GM12878 (cell line): Measurements from ENCODE around the gene SLA2. TPM values are rescaled to one million over a fixed set of nuclear protein-coding genes. Genes with fewer than 3 reads are reported as not detected.

Experiments
- ATAC-seq: fragments of 200-7000 bp; cut with Tn5 transposase; 3 replicates; pipeline ENCODE4 v1.9.1; 2020; ENCODE audit warnings: mild to moderate bottlenecking, moderate library complexity
- BruUV-seq: library from RNA; stranded (reverse); fragments of 400-500 nt; replicated peaks from 2 replicates; lab custom pipeline; 2021; lab: Mats Ljungman, UMichigan
- CTCF ChIA-PET: fragments of 300-600 bp; sonication (Branson Sonifier 250); formaldehyde crosslinking; extraction: SDS; loops from one replicate; lab custom pipeline; 2021; ENCODE audit warnings: inconsistent platforms; lab: Yijun Ruan, JAX
- POLR2A ChIA-PET: fragments of 350-600 bp; formaldehyde crosslinking; extraction: SDS; loops from one replicate; lab custom pipeline; 2021; ENCODE audit warnings: inconsistent platforms; lab: Charles Lee
- RAD21 ChIA-PET: fragments of 300-600 bp; sonication (Branson Sonifier 250); formaldehyde crosslinking; loops from one replicate; lab custom pipeline; 2023; ENCODE audit warnings: antibody characterized with exemption; ENCODE audit not compliant: unreplicated experiment; lab: Charles Lee
- SMC1A ChIA-PET: fragments of 300-600 bp; sonication (Branson Sonifier 250); formaldehyde crosslinking; loops from one replicate; lab custom pipeline; 2023; ENCODE audit not compliant: unreplicated experiment, uncharacterized antibody; lab: Charles Lee
- DNase-seq: peaks from one replicate; pipeline ENCODE4 v3.0.0-alpha.2; 2011; ENCODE audit warnings: low read depth, low spot score
- FAIRE-seq: peaks from 3 replicates; lab custom pipeline; 2011; peaks lifted over from hg19 to GRCh38; lab: Jason Lieb, UNC
- H2AFZ ChIP-seq: 2 replicates; pipeline ENCODE4 v1.6.0; 2011; ENCODE audit warnings: low read depth, low read length, control low read depth; ENCODE audit not compliant: control insufficient read depth
- H3K27ac ChIP-seq: 2 replicates; pipeline ENCODE4 v1.5.1; 2011; ENCODE audit warnings: control low read depth; ENCODE audit not compliant: control insufficient read depth, insufficient read depth
- H3K27me3 ChIP-seq, 2 experiments: replicated peaks in 1 of 2; 2 replicates each; pipeline versions ENCODE4 v1.6.0 to v1.6.1; 2011; ENCODE audit warnings: low read length in 1 of 2; ENCODE audit not compliant: control insufficient read depth in 2 of 2, insufficient read depth in 2 of 2
- H3K36me3 ChIP-seq, 2 experiments: 2 replicates each; pipeline ENCODE4 v1.5.1; 2011; ENCODE audit warnings: low read length in 1 of 2; ENCODE audit not compliant: control insufficient read depth in 2 of 2, insufficient read depth in 2 of 2
- H3K4me1 ChIP-seq: 2 replicates; pipeline ENCODE4 v1.6.1; 2011; ENCODE audit warnings: mild to moderate bottlenecking, low read length, moderate library complexity, mixed read lengths; ENCODE audit not compliant: control insufficient read depth, insufficient read depth
- H3K4me2 ChIP-seq: 2 replicates; pipeline ENCODE4 v1.6.0; 2011; ENCODE audit warnings: control low read depth; ENCODE audit not compliant: control insufficient read depth, insufficient read depth
- H3K4me3 ChIP-seq: fragments of 200-600 bp; sonication (generic); 2 replicates; pipeline ENCODE4 v1.5.1; 2016
- H3K79me2 ChIP-seq: 2 replicates; pipeline ENCODE4 v1.6.0; 2011; ENCODE audit warnings: low read length; ENCODE audit not compliant: control insufficient read depth, insufficient read depth
- H3K9ac ChIP-seq: 2 replicates; pipeline ENCODE4 v1.8.0; 2011; ENCODE audit warnings: low read length, control low read depth, mixed read lengths; ENCODE audit not compliant: control insufficient read depth, insufficient read depth
- H3K9me3 ChIP-seq: replicated peaks from 3 replicates; pipeline ENCODE4 v1.5.1; 2011; ENCODE audit warnings: mild to moderate bottlenecking, low read length; ENCODE audit not compliant: control insufficient read depth, insufficient read depth
- H4K20me1 ChIP-seq: 2 replicates; pipeline ENCODE4 v1.6.0; 2011; ENCODE audit not compliant: control insufficient read depth, insufficient read depth
- BACH1 ChIP-seq: fragments of 450-650 bp; IDR thresholded peaks from 2 replicates; pipeline ENCODE4 v1.6.1; 2017; ENCODE audit warnings: mild to moderate bottlenecking, borderline replicate concordance
- BCL11A ChIP-seq: IDR thresholded peaks from 2 replicates; pipeline ENCODE4 v1.6.1; 2011; ENCODE audit warnings: low read depth, low read length
- CHD4 ChIP-seq: fragments of 200-600 bp; sonication (generic); IDR thresholded peaks from 2 replicates; pipeline ENCODE4 v1.6.1; 2016; ENCODE audit warnings: mild to moderate bottlenecking
- DPF2 ChIP-seq: fragments of 450-650 bp; IDR thresholded peaks from 2 replicates; pipeline ENCODE4 v1.6.1; 2017; ENCODE audit warnings: mild to moderate bottlenecking
- MTA2 ChIP-seq: fragments of 450-650 bp; IDR thresholded peaks from 2 replicates; pipeline ENCODE4 v1.6.1; 2016; ENCODE audit warnings: low read depth, mild to moderate bottlenecking, moderate library complexity
- NFYA ChIP-seq: IDR thresholded peaks from 2 replicates; pipeline ENCODE4 v1.6.1; 2011; ENCODE audit warnings: low read depth, mild to moderate bottlenecking, low read length, improper control_type of control experiment, borderline replicate concordance
- PAX8 ChIP-seq: fragments of 450-650 bp; IDR thresholded peaks from 2 replicates; pipeline ENCODE4 v1.6.1; 2017; ENCODE audit warnings: mild to moderate bottlenecking, moderate library complexity
- POLR2A ChIP-seq: IDR thresholded peaks from 2 replicates; pipeline ENCODE4 v1.6.1; 2011; ENCODE audit warnings: low read depth, mild to moderate bottlenecking, low read length
- RBBP5 ChIP-seq: fragments of 200-600 bp; sonication (generic); conservative IDR thresholded peaks from 2 replicates; pipeline ENCODE4 v1.6.1; 2016
- SIX5 ChIP-seq: IDR thresholded peaks from 2 replicates; pipeline ENCODE4 v1.6.1; 2011; ENCODE audit warnings: mild to moderate bottlenecking, low read depth, low read length, moderate library complexity; ENCODE audit not compliant: severe bottlenecking
- WGBS: methylation state at CpG from one replicate; pipeline ENCODE4 v1.1.6; 2016; ENCODE audit warnings: low lambda C conversion rate; ENCODE audit not compliant: insufficient replicate concordance, insufficient coverage; ENCODE audit errors: missing lambda C conversion rate; 5-methylcytosine and 5-hydroxymethylcytosine counted together
- in situ Hi-C: fragments of 300-500 bp; cut with MboI; formaldehyde crosslinking; loops from 9 replicates; pipeline ENCODE4 v1.14.3; 2018; ENCODE audit warnings: mixed read lengths
- intact Hi-C: fragments of 100-400 bp; cut with micrococcal nuclease; formaldehyde crosslinking; loops from one replicate; pipeline ENCODE4 v1.14.2; 2022; ENCODE audit not compliant: unreplicated experiment
- polyA plus RNA-seq, 11 experiments: library from polyadenylated mRNA; depleted of rRNA in 4 of 11; unstranded in 6 of 11; stranded (reverse) in 5 of 11; fragments of >200 nt; fragmentation: Nextera tagmentation in 4 of 11; fragmentation: Illumina TruSeq in 1 of 11; extraction: Ambion mirVana in 4 of 11; extraction: Trizol in 1 of 11; gene quantifications; 1 replicate in 1 of 11; 2 replicates in 10 of 11; pipeline versions ENCODE4 v1.2.1 to v1.2.3, GENCODE V29; 2011 to 2016; ENCODE audit warnings: inconsistent platforms in 2 of 11, missing spikeins in 2 of 11, low read depth in 1 of 11
- total RNA-seq, 4 experiments: library from RNA; depleted of rRNA in 3 of 4; stranded (reverse); fragments of >200 nt in 3 of 4; fragmentation: Illumina TruSeq in 1 of 4; extraction: Trizol in 1 of 4; gene quantifications; 2 replicates each; pipeline versions ENCODE4 v1.2.1 to v1.2.3, GENCODE V29; 2013 to 2021
- TF ChIP-seq, protein P1 (sequence below): IDR thresholded peaks from 2 replicates; pipeline ENCODE4 v1.6.1; 2011; ENCODE audit warnings: mild to moderate bottlenecking, low read depth, low read length, moderate library complexity; ENCODE audit not compliant: insufficient replicate concordance

The SLA2 gene
- total and polyA plus RNA-seq, 10 of the 15 experiments (the other 5 are each of a cell fraction or from before 2014, with no cell fraction given) = 0.29 to 3.3 (median 1.4) TPM

DNA sequence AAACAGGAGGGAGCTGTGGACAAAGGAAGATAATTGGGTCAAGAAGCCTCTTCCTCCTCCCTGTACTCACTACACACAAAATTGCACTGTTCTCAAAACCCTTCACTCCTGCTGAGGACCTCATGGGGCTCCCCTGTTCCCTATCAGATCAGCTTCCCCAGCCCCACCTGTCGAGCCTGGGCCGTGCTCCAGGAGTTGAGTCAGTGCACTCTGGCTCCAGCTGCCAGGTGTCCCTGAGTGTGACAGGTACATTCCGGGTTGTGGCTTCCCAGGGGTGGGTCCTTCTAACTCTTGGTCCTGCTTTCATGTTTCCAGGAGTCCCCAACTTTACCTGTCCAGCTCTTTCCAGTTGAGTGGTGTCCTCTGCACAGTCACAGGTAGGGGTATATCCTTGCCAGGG is 32.0 kb downstream of the SLA2 start:
- intact Hi-C loops = no loop called here
- no peak for ATAC-seq
- Histone ChIP-seq H3K79me2 (peaks cover 4% of the 10 kb centered on the region), H3K27me3 (no peaks in the 10 kb centered on the region), H3K36me3 (peaks cover 27 to 33% of the 10 kb centered on the region in 2 experiments), H3K9ac (0 out of 2 replicates have a peak overlapping the region, but pooled peaks have one; percentile 20), H3K4me1 (no peaks in the 10 kb centered on the region), H2AFZ (no peak overlapping the region), H3K4me3 (no peak overlapping the region), H3K4me2 (no peak overlapping the region), H3K27ac (no peak overlapping the region), H3K9me3 (no peaks in the 10 kb centered on the region), H4K20me1 (0 out of 2 replicates have a peak, but pooled peaks cover 2% of the 10 kb centered on the region)
- SMC1A ChIA-PET = interaction anchor here (0.7 to 2.7 kb wide), 4 partner anchors 140 to 269 kb away, joined by 3 to 19 read pairs (median 4); no protein-coding TSS in a partner anchor
- TF ChIP-seq POLR2A (peak; percentile 35; the same call in 1 of the 2 replicates), RBBP5 (no peak)
- CTCF ChIA-PET = interaction anchor here (0.7 to 6.2 kb wide), 9 partner anchors 10 to 310 kb away, joined by 3 to 67 read pairs (median 4); no protein-coding TSS in a partner anchor
- POLR2A ChIA-PET = no interaction called here
- no peak for DNase-seq
- RAD21 ChIA-PET = interaction anchor here (0.9 to 1.9 kb wide), 4 partner anchors 8 to 305 kb away, joined by 3 to 4 read pairs (median 3); partner anchors contain the start of gene RAB5IF
- in situ Hi-C loops = loop anchor here (5.0 kb wide), 1 partner anchor 273 kb away; no protein-coding TSS in a partner anchor
- no TSS peak for BruUV-seq
- FAIRE-seq = no peak
- WGBS = 85% methylated on average over 3 of the region's 3 CpGs

DNA sequence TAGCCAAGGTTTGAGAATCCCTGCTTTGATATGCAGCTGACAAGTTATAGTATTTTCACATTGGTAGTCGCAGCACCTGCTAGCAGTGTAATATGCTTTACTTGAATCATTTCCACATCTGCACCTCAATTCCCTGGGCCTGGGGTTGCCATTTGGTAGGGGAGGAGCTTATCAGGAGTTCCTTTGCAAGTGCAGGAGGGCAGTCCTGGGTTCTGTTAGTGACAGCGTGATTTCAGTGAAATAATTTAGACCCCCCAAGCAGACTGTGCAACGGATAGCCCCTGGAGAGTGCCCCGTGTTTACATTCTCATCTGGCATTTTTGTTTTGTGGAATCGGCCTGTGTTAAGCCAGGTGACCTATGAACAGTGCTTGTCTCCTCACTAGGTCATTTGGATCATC is 34.4 kb downstream of the SLA2 start:
- H3K9ac ChIP-seq = no peak overlapping the region
- DNase-seq (no peak), FAIRE-seq (no peak), ATAC-seq (no peak)
- no peak overlapping the region for H3K4me2 ChIP-seq
- no peak overlapping the region for H3K27ac ChIP-seq
- BruUV-seq = no TSS peak
- intact Hi-C loops (loop anchor here (1.0 kb wide), 2 partner anchors 143 to 276 kb away; no protein-coding TSS in a partner anchor), in situ Hi-C loops (loop anchor here (5.0 kb wide), 1 partner anchor 276 kb away; no protein-coding TSS in a partner anchor)
- WGBS = 86% methylated on average over 5 of the region's 5 CpGs
- H3K4me1 ChIP-seq = no peaks in the 10 kb centered on the region
- H2AFZ ChIP-seq = no peak overlapping the region
- ChIA-PET POLR2A (interaction anchor here (0.6 to 0.8 kb wide), 2 partner anchors 38 to 277 kb away, joined by 3 read pairs; partner anchors contain the start of gene TGIF2), SMC1A (interaction anchor here (1.5 to 1.9 kb wide), 3 partner anchors 17 to 275 kb away, joined by 3 to 10 read pairs (median 3); no protein-coding TSS in a partner anchor), CTCF (interaction anchor here (0.6 to 6.2 kb wide), 11 partner anchors 20 to 430 kb away, joined by 3 to 67 read pairs (median 9); no protein-coding TSS in a partner anchor), RAD21 (interaction anchor here (2.2 kb wide), 1 partner anchor 308 kb away, joined by 10 read pairs; no protein-coding TSS in a partner anchor)
- H3K4me3 ChIP-seq = no peak overlapping the region
- no peak for TF ChIP-seq BCL11A
- no peak for TF ChIP-seq PAX8
- TF ChIP-seq BACH1 = no peak
- TF ChIP-seq NFYA = no peak
- TF ChIP-seq DPF2 = no peak
- TF ChIP-seq SIX5 = no peak
- no peak for TF ChIP-seq MTA2
- TF ChIP-seq, protein P1, sequence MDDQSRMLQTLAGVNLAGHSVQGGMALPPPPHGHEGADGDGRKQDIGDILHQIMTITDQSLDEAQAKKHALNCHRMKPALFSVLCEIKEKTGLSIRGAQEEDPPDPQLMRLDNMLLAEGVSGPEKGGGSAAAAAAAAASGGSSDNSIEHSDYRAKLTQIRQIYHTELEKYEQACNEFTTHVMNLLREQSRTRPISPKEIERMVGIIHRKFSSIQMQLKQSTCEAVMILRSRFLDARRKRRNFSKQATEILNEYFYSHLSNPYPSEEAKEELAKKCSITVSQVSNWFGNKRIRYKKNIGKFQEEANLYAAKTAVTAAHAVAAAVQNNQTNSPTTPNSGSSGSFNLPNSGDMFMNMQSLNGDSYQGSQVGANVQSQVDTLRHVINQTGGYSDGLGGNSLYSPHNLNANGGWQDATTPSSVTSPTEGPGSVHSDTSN = no peak
- no peak for TF ChIP-seq CHD4
- peaks cover 24% of the 10 kb centered on the region for H3K79me2 ChIP-seq
- H3K9me3 ChIP-seq = no peaks in the 10 kb centered on the region
- peaks cover 33 to 37% of the 10 kb centered on the region in 2 experiments for H3K36me3 ChIP-seq
- H4K20me1 ChIP-seq = 0 out of 2 replicates have a peak, but pooled peaks cover 2% of the 10 kb centered on the region
- no peaks in the 10 kb centered on the region for H3K27me3 ChIP-seq
